ENCODE measurements around the gene SLX9. TPM values are rescaled to one million over a fixed set of nuclear protein-coding genes. Genes with fewer than 3 reads are reported as not detected.
A peak's percentile ranks its signal among the peaks of the same experiment; 100 is the strongest.

SLX9 gene
- total RNA-seq, 1 experiment from 2014 or later = 74.3 TPM

DNA sequence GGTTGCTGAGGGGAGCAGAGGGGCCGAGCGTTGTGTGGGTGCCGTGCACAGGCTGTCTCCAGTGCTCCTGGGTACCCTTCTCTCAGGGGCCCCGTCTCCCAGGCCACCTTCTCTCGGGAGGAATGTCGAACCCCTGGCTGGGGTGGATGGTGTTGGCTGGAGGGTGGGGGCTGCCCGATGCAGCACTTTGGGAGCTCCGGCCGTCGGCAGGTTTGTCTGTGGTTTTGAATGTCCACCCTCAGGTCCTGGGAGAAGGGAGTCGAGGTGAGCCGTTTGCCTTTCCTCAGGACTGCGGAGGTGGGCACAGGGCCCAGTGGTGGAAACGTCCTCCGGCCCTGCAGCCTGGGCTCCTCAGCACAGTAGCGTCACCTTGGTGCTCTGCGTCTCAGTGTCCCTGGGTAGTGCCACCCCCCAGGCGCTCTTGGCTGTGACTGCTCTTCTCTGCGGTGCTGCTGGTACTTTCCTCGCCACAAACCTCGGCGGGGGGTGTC, 14.5 kb downstream of the SLX9 start:
- H3K14ac ChIP-seq (ENCODE audit: insufficient read depth, low read length) = no peak overlapping the region; the same call in 1 of the 2 replicates
- no peaks in the 10 kb centered on the region for H3K9me3 Mint-ChIP-seq
- H3K23me2 ChIP-seq (ENCODE audit: insufficient read length, low read depth, low read length, poor library complexity, severe bottlenecking) = no peaks in the 10 kb centered on the region
- H3K4me1 ChIP-seq (ENCODE audit: insufficient read depth, low read length) = no peaks in the 10 kb centered on the region
- H2BK20ac ChIP-seq (ENCODE audit: low read depth, low read length, poor library complexity, severe bottlenecking) = no peak overlapping the region
- H3K27ac ChIP-seq (ENCODE audit: insufficient read length, low read depth, low read length) = no peak overlapping the region
- no peak overlapping the region for H3K9ac ChIP-seq (ENCODE audit: extremely low read depth, insufficient read length, low read length)
- WGBS (ENCODE audit: extremely low coverage, insufficient read length, low lambda C conversion rate) = no CpG with 5 or more reads among the region's 22 CpGs
- no peak overlapping the region for H2BK15ac ChIP-seq (ENCODE audit: low read depth, low read length)
- peaks cover 13 to 43% (median 34%) of the 10 kb centered on the region in 3 experiments; a peak in 6 of 7 replicates for H3K36me3 Mint-ChIP-seq (ENCODE audit: insufficient read depth in 1 of 3, low read depth in 3 of 3)
- no peak overlapping the region for H3K4me2 ChIP-seq (ENCODE audit: insufficient read depth, insufficient read length, low read length)
- no peaks in the 10 kb centered on the region for H4K20me1 ChIP-seq (ENCODE audit: control insufficient read depth, insufficient read depth, insufficient read length)
- peak overlapping the region in 1 of 3 experiments; percentile 22; a peak in 1 of 7 replicates for H3K27ac Mint-ChIP-seq
- no peak overlapping the region for H4K91ac ChIP-seq (ENCODE audit: insufficient read length, low read depth, low read length)
- no peak overlapping the region for H4K5ac ChIP-seq (ENCODE audit: insufficient read length, low read depth, low read length)
- H3T11ph ChIP-seq (ENCODE audit: low read length) = no peak overlapping the region
- H2AK5ac ChIP-seq (ENCODE audit: insufficient read length, low read length) = no peak overlapping the region
- H3K27me3 ChIP-seq (ENCODE audit: insufficient read depth, low read length) = no peaks in the 10 kb centered on the region
- no peak overlapping the region for H3K4ac ChIP-seq (ENCODE audit: low read depth, low read length)
- H3K18ac ChIP-seq (ENCODE audit: insufficient read length, low read depth, low read length) = no peak overlapping the region
- H2BK5ac ChIP-seq (ENCODE audit: insufficient read length, low read length) = no peak overlapping the region
- H3K27me3 Mint-ChIP-seq (ENCODE audit: low read depth) = peaks cover 2% of the 10 kb centered on the region; the same call in 1 of the 2 replicates
- no peak overlapping the region for H3K4me3 Mint-ChIP-seq
- no peak overlapping the region for H2BK120ac ChIP-seq (ENCODE audit: low read depth, low read length, poor library complexity, severe bottlenecking)
- H4K8ac ChIP-seq (replicated peaks; ENCODE audit: insufficient read length, low read depth, low read length) = no peak overlapping the region
- H3K9me3 ChIP-seq (ENCODE audit: control insufficient read depth, low read depth, low read length) = no peaks in the 10 kb centered on the region
- H3K23ac ChIP-seq (ENCODE audit: insufficient read length, low read depth, low read length) = no peak overlapping the region
- no peak overlapping the region for H2BK12ac ChIP-seq (ENCODE audit: insufficient read length, low read depth, low read length)
- peaks cover 6% of the 10 kb centered on the region for H3K79me1 ChIP-seq (ENCODE audit: insufficient read depth, low read depth, low read length, poor library complexity, severe bottlenecking)
- DNase-seq = no peak
- H3K79me2 ChIP-seq (ENCODE audit: insufficient read depth, low read length) = peaks cover 24% of the 10 kb centered on the region; the same call in 1 of the 2 replicates
- TF ChIP-seq, protein P1, sequence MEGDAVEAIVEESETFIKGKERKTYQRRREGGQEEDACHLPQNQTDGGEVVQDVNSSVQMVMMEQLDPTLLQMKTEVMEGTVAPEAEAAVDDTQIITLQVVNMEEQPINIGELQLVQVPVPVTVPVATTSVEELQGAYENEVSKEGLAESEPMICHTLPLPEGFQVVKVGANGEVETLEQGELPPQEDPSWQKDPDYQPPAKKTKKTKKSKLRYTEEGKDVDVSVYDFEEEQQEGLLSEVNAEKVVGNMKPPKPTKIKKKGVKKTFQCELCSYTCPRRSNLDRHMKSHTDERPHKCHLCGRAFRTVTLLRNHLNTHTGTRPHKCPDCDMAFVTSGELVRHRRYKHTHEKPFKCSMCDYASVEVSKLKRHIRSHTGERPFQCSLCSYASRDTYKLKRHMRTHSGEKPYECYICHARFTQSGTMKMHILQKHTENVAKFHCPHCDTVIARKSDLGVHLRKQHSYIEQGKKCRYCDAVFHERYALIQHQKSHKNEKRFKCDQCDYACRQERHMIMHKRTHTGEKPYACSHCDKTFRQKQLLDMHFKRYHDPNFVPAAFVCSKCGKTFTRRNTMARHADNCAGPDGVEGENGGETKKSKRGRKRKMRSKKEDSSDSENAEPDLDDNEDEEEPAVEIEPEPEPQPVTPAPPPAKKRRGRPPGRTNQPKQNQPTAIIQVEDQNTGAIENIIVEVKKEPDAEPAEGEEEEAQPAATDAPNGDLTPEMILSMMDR (conservative IDR thresholded peaks at IDR 0.05) = no peak
- H3K4me1 Mint-ChIP-seq = peaks cover 7 to 8% of the 10 kb centered on the region in 2 experiments
- H2AFZ ChIP-seq (ENCODE audit: low read length) = no peak overlapping the region
- no peak overlapping the region for H3K56ac ChIP-seq (ENCODE audit: insufficient read length, low read depth, low read length)
